T-helper 2 cell treated with Interferon-gamma antibody and Interleukin-4, amounts not matched to agents 100 ng/mL and 5 ng/mL, for 36 hours (primary cell): ENCODE data around the gene RYR3. TPM values are rescaled to one million over a fixed set of nuclear protein-coding genes. Genes with fewer than 3 reads are reported as not detected.

Source experiments
- intact Hi-C: fragments of 100-400 bp; cut with micrococcal nuclease; formaldehyde crosslinking; loops from one replicate; pipeline ENCODE4 v1.15.1; 2023
- total RNA-seq: library from RNA; stranded (reverse); gene quantifications from 2 replicates; pipeline ENCODE4 v1.2.3, GENCODE V29; 2022

Gene RYR3
- not detected in 2 replicates for total RNA-seq

DNA sequence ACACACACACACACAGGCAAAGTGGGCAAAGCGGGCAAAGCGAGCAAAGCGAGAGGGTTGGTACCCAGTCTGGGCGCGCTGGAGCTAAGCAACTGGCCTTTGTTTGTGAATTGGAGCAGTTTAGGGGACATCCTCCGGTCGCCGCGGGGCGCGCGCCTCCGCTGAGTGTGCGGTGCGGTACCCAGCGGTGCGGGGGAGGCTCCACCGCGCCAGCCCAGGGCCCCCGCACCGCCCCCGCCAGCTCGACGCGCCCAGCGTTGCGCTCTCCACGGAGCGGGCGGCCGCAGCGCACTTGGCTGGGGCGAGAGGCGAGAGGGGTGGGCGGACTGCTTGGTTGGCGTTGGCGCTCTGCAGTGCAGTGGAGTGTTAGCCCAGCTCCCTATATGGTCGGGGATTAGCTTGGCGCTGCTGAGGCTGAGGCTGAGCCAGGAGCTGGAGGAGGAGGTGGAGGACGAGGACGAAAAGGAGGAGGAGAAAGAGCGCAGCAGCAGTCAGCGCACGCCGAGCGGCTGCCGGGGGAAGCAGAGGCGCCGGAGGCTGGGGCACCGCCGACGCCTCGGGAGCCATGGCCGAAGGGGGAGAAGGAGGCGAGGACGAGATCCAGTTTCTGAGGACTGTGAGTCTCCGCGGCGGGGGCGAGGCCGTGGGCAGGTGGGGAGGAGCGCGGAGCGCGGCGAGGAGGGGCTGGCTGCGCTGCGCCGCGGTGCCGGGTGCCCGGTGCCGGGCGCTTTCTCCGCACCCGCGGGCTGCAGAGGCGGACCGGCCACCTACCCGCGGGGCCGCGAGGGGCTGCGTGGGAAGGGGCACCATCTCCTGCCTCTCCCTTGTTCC lies at the start of gene RYR3:
RYR3 (plus strand) TSS at position 487 of the 831 bp plus-strand sequence; CDS start at position 566, 79 bp downstream.
- intact Hi-C loops, result no loop called here

DNA sequence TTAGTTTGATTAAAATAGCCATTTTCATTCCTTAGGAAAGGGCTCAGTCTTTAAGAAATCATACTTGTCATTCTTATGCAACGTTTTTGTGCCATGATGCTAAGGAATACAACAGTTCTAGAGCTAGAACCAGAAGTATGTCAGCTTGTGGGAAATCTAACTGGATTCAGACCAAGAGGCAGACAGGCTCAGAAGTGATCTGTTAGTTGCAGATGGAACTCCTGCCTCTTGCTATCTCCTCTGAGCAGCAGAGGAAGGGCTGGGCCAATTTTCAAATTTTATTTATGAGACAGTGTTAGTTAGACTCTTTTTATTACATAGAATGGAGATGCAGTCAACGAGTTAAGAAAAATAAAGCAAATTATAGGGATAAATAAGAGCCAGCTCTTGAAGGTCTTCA lies 48.5 kb upstream of the RYR3 start:
- intact Hi-C loops, result no loop called here

DNA sequence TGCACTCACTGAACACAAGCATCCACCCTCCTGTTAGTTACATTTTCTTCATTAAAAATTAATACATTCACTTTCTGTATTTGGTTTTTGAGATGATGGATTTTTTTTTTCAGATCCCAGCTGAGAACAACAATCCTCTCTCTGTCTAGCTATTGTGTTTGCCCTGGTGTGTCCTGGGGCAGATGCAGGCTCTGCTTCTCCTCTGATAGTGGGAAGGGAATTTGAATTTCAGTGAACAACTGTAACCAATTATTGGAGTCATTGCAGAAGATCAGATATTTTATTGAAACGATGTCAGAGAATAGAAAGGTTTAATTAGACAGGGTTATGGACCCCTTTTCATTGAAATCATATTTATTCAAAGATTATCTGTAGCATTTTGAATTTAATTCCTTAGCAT lies 33.1 kb upstream of the RYR3 start:
- intact Hi-C loops, result no loop called here

DNA sequence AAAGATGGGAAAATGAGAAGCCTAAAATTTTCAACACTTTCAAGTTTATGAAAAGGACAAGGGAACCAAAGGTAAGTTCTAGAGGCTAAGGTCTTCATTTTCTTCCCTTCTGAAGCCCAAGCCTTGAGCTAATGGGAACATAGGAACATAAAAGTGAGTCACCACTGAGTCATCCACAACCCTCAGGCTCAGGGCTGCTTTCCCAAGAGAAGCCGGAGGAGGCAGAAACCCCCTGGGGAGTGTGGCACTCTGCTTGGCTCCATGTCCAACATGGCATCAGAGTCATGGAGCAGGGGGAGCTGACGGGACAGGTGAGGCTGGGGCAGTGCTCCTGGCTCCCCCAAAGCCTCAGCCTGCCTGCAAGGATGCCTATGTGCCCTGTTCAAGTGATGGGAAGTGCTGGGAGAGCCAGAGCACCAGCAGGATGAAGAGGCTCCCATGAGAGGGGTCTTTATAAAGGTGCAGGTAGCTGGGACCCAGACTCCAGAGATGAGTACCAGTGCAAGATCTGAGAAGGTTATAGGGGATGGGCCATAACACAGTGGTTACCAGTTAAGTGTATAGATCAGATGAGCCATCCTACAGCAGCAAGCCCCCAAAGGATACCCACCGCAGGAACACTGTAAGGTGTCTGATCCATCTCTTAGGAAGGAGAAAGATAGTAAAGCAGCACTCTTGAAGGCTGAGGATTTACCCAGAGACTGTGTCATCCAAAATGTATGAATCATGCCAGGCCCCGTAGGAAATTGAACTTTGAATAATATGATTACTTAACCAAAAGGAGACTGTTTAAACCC lies 31.8 kb upstream of the RYR3 start:
- intact Hi-C loops, result no loop called here

- intact Hi-C loops, result no loop called here
Observed at GRCh38 chr15:33279613-33280205, 31.1 kb upstream of the RYR3 start.

- intact Hi-C loops, result no loop called here
Observed at GRCh38 chr15:33282226-33283020, 28.3 kb upstream of the RYR3 start.

GRCh38 chr15:33283576-33283975 lies 27.2 kb upstream of the RYR3 start:
- intact Hi-C loops, result no loop called here

GRCh38 chr15:33284336-33284735 lies 26.4 kb upstream of the RYR3 start:
- intact Hi-C loops, result no loop called here

- intact Hi-C loops, result loop anchor here (5.0 kb wide), 1 partner anchor 409 kb away; no protein-coding TSS in a partner anchor
Observed at GRCh38 chr15:33292717-33293307, 18.0 kb upstream of the RYR3 start.

DNA sequence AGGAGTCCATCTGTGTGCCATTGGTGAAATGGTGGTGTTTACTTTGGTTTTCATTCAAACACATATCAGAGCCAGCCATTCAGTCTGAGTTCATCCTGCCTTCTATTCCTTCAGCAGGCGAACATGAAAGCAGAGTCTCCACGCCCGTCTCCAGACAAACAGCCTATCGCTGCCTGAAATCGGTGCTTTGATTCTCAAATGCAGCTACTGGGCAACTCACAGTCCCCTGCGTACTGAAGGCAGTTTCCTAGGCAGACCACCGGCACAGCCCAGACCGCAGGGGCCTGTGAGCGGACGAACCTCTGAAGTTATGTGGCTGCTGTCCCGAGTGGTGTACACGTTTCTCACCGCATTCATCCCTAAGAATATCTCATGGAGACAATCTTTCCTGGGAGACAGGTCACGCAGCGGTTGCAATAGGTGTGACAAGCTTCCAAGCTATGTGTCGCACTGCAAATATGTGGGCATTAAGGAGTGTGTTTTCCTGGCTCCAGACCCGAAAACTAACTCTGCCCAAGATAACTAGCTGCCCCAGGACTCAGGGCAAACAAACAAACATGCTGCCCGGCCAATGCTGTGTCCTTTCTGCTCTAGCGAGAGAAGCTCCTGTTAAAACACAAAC lies 16.9 kb upstream of the RYR3 start:
- intact Hi-C loops, result loop anchor here (5.0 kb wide), 1 partner anchor 408 kb away; no protein-coding TSS in a partner anchor

- intact Hi-C loops, result no loop called here
Observed at GRCh38 chr15:33296050-33296449, 14.7 kb upstream of the RYR3 start.

GRCh38 chr15:33296856-33297255 lies 13.9 kb upstream of the RYR3 start:
- intact Hi-C loops, result no loop called here

DNA sequence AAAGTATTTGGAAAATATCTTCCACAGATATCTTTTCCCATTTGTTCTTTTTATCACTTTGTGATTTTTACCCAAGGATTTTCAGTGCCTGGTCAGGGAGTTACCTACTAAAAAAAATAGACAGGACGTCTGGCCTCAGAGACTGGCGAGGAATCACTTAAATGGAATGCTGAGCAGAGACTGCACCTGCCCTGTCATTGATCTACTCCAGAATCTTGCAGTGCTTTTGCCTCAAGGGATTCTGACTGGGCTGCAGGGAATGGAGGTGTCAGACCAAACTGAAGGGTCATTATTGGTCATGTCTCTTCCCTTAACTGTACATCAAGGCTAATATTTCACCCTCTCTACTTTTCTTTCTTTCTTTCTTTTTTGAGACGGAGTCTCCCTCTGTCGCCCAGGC lies 12.1 kb upstream of the RYR3 start:
- intact Hi-C loops, result no loop called here

DNA sequence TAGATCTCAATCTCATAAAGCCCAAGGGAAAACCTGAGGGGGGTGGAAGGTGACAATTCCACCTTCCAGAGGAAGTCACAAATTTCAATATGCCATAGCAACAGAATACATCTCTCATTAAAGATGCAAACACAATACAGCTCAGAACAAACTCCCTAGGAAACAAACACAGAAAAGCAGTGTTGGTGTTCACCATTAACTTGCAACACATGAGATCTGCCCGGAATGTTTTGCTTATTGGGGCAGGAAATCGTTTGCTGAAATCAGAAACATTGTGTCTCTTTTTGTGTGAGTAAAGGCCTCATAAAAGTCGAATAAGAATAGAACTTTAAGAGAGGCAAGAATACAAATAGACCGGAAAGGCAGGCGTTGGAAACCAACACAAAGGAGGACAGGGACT lies 5.8 kb upstream of the RYR3 start:
- intact Hi-C loops, result no loop called here

- intact Hi-C loops, result no loop called here
Observed at GRCh38 chr15:33309602-33310276, 1.0 kb upstream of the RYR3 start.

- intact Hi-C loops, result no loop called here
Observed at GRCh38 chr15:33311312-33311971, 675 bp downstream of the RYR3 start.

DNA sequence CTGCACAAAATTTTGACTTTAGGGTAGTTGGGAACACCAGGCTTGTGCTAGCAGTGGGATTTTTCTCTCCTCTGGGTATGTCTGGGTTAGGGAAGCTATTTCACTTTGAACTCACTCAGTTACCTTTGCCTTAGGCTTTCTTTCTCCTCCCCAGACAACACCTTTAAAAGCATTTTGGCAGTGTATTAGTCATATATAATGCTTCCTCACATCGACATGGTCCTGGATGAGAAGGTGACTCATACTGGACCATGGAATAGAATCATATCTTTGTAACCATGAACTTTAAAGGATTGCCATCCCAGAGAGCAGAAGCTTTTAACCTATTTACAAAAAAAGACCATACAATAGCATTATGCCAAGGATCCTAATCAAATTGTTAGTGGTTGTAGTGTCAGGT lies 2.7 kb downstream of the RYR3 start:
- intact Hi-C loops, result no loop called here

DNA sequence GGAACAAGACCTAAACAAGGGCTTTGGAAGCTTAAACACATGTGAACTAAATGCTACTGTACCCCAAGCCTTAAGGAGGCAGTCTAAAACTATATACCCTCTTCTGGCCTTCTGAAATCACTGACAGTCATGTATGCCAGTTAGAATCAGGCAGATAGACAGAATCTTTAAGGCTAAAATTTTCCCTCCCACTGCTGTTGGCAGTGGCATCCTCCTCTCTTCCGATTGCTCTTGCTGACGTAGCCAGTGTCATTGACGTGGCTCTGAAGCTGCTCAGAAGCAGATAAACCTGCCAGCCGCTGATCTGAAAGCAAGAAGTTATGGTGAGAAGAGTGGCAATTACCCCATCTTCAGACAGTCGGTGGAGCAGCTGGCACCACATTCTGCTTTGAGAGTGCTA lies 3.3 kb downstream of the RYR3 start:
- intact Hi-C loops, result no loop called here

GRCh38 chr15:33315044-33315443 lies 4.3 kb downstream of the RYR3 start:
- intact Hi-C loops, result no loop called here
